Frontal cortex (tissue), 4 donors: ENCODE data around the gene PTPRU. TPM values are rescaled to one million over a fixed set of nuclear protein-coding genes. Genes with fewer than 3 reads are reported as not detected.
A peak's percentile ranks its signal among the peaks of the same experiment; 100 is the strongest.

Source experiments
- DNase-seq, 2 donors: peaks; one replicate each; pipeline ENCODE4 v3.0.0; 2012; ENCODE audit warnings: low spot score in 2 of 2
- FAIRE-seq: peaks from 2 replicates; lab custom pipeline; 2012; peaks lifted over from hg19 to GRCh38; lab: Jason Lieb, UNC
- total RNA-seq: library from RNA; depleted of rRNA; stranded (reverse); fragments of >200 nt; gene quantifications from one replicate; pipeline ENCODE4 v1.2.3, GENCODE V29; 2014
- donor health status: control.
- donor health status: control.
- donor health status: control.

The PTPRU gene
- total RNA-seq, 1 donor from 2014 or later, result 30.2 TPM

DNA sequence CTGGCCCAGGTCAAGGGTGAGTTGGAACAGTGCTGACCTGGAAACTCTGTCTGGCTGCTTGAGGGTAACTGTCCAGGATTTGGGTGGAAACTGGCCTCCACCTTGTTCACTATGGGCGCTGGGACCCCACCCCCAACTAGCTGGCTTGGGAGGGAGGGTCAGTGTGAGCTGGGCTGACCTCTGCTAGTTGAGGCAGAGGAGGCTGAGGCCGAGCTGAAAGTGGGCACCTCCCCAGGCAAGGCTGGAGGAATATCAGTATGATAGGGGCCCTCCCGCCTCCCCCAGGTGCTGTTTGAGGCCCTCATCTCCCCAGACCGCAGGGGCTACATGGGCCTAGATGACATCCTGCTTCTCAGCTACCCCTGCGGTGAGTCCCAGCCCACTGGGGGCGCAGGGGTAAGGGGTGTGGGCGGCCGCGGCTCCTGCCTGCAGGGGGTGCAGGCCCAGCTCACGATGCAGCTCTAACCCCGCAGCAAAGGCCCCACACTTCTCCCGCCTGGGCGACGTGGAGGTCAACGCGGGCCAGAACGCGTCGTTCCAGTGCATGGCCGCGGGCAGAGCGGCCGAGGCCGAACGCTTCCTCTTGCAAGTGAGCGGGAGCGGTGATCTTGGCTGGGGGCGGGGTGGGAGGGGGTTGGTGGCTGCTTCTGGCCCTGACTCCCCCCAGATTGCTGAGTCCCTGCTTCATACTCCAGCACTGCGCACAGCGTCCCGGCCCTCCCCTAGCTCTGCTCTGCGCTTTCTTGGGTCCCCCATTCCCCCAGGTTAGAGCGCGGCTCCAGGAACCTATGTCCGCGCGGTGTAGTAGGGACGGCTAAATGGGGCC, 22.9 kb downstream of the PTPRU start:
- DNase-seq (peak in 1 of 2 donors; percentile 44), FAIRE-seq (no peak)

DNA sequence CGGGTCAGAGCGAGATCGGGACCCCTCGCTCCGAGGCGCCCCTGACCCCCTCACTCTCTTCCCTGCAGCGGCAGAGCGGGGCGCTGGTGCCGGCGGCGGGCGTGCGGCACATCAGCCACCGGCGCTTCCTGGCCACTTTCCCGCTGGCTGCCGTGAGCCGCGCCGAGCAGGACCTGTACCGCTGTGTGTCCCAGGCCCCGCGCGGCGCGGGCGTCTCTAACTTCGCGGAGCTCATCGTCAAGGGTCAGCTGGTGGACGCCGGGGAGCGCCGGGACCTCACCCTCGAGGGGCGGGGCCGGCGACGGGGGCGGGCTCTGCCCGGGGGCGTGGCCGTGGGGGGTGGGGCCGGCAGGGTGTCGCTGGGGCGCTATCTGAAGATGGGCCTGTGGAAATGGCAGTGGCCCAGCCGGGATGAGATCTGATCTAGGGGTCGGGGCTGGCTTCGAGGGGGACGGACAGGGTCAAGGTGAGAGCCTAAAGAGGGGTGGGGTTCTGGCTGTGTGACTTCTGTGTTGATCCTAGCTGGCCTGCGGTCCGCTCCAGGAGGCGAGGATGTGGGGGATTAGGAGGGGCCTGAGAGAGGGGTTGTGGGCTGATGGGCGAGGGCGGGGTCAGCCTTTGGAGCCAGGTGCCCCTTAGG, 23.6 kb downstream of the PTPRU start:
- no peak for FAIRE-seq

DNA sequence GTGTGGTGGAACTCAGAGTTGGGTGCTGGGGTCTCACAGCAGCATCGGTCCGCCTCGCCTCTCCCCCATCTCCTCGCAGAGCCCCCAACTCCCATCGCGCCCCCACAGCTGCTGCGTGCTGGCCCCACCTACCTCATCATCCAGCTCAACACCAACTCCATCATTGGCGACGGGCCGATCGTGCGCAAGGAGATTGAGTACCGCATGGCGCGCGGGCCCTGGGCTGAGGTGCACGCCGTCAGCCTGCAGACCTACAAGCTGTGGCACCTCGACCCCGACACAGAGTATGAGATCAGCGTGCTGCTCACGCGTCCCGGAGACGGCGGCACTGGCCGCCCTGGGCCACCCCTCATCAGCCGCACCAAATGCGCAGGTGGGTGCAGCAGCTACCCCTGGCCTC, 24.2 kb downstream of the PTPRU start:
- no peak for DNase-seq
- no peak for FAIRE-seq

More for the DNA sequence above, 23.6 kb downstream of the PTPRU start:
- DNase-seq, result peak; percentile 80 to 86

DNA sequence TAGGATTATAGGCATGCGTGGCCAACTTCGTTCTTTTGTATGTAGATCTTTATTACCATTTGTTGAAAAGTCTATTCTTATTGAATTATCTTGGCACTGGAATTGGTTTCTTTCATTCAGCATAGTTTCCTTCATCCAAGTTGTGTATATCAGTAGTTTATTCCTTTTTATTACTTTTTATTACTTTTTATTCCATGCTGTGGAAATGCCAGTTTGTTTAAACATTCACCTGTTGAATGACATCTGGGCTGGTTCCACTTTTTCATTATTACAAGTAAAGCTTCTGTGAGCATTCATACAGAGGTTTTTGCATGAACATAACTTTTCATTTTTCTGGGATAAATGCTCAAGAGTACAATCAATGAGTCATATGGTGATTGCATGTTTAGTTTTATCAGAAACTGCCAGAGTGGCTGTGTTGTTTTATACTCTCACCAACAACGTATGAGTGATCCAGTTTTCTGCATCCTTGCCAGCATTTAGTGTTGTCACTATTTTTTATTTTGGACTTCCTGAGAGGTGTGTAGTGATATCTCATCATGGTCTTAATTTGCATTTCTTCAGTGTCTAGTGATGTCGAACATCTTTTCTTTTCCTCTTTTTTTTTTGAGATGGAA, 28.6 kb downstream of the PTPRU start:
- DNase-seq (no peak), FAIRE-seq (no peak)

DNA sequence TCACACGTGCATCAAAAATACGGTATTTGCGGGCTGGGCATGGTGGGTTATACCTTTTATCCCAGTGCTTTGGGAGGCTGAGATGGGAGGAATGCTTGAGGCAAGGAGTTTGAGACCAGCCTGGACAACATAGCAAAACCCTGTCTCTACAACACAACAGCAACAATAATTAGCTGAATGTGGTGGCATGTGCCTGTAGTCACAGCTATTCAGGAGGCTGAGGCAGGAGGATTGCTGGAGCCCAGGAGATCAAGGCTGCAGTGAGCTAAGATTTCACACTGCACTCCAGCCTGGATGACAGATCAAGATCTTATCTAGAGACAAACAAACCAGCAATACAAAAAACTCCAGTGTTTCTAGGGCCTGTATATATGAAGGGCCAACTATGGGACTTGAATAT, 30.6 kb downstream of the PTPRU start:
- FAIRE-seq (no peak), DNase-seq (no peak)

DNA sequence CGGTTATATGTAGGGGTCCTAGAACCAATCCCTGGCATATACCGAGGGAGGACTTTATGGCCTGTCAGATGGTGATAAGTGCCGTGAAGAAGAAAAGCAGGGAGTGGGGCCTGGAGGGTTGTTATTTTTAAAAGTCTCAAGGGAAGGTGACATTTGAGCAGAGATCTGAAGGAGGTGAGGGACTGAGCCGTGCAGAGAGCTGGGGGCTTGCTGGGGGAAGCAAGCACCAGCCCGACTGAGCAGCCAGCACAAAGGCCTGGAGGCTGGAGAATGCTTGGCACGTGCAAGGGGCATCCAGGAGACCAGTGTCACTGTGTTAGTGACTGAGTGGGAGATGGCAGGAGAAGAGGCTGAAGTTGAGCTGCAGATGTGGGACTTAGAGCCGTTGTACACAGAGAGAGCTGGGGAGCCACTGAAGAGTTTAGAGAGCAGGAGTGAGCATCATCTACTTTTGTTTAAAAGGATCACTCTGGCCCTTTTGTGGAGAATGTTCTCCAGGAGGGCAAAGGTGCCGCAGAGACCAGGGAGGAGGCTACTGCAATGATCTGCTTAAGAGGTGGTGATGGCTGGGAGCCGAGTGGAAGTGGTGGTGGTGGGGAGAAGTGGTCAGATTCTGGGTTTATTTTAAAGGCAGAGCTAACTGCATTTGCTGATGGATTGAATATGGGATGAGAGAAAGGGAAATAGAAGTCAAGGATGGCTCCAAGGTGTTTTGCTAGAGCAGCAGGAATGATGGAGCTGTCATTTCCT, 31.2 kb downstream of the PTPRU start:
- FAIRE-seq (no peak), DNase-seq (no peak)

DNA sequence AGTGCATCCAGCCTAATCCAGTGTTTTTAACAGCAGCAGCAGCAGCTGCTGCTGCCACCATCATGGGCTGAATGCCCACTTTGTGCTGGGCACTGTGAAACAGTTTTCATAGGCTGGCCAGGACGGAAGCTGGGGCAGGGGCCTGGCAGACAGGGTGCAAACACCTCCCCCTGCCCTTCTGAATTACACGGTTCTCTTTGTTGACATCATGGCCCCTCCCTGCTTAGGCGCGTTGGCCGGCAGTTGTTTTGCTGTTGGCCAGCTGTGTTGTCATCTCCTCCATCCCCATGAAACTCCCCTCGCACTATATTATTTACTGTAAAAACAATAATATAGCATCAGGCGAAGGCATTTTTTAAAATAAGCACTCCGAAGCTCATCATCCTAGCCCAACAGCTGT, 33.1 kb downstream of the PTPRU start:
- peak in 1 of 2 donors; percentile 59 for DNase-seq
- no peak for FAIRE-seq

DNA sequence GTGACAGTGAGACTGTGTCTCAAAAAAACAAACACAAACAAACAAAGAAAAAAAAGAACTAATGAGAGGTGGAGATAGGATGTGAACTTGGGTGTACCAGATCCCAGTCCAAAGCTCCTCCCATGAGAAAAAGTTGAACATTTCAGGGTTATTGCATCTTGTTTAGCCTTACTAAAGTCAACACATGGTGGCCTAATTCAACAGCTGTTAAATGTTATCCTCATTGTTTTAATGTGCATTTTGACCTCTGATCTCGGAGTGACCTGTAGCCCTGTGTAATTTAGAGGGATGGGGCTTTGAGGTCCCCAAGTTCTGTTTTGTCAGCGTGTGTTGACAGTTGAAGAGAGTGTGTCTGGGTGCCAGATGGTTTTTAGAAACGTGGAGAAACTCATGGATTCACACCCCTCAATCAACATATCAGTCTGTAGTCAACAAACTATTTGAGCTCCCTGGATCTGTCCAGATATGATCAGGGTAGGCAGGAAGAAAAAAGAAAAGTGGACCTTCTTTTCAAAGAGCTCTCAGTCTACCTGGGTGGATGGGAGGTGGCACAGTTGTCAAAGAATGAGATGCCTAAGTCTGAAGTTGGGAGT, 34.7 kb downstream of the PTPRU start:
- DNase-seq (no peak), FAIRE-seq (no peak)

DNA sequence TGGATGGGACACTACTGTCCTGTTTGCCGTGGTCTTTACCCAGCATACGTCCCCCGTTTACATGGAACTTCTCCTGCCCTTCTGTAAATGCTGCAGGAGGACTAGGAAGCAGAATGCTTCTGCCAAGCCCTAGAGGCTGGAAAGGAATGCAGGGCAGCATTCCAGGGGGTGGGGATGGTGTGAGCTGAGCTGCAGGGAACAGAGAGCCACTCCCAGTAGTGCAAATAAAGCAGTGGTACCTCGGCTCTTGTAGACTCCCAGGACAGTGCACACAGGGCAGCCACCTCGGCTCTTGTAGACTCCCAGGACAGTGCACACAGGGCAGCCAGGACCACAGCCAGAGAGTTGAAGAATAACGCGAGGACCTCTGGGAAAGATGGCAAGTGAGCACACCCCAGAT, 35.4 kb downstream of the PTPRU start:
- FAIRE-seq (no peak), DNase-seq (no peak)

DNA sequence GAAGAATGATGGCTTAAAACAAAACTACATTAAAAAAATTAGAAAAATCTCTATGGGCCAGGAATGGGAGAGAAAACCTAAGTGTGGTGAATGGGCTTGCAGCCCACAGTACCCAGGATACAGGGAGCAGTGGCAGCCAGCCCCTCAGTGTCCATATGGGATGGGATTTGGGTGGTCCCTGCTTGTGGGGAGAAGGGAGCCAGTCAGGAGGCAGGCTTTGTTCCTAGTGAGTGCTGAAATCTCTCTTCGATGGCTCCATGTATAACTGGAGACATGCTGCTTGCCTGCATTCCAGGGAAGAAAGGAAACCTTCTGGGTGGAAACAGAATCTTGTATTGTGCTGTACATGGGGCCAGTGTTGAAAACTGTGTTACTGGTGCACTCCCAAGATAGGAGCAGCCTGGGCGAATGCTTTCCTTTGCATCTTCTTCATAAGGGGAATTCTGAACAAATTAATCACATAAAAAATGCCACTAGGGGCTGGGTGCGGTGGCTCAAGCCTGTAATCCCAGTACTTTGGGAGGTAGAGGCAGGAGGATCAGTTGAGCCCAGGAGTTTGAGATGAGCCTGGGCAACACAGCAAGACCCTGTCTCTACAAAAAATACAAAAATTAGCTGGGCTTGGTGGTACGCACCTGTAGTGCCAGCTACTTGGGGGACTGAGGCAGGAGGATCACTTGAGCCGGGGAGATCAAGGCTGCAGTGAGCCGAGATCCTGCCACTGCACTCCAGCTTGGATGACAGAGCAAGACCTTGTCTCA, 36.0 kb downstream of the PTPRU start:
- DNase-seq (no peak), FAIRE-seq (no peak)

DNA sequence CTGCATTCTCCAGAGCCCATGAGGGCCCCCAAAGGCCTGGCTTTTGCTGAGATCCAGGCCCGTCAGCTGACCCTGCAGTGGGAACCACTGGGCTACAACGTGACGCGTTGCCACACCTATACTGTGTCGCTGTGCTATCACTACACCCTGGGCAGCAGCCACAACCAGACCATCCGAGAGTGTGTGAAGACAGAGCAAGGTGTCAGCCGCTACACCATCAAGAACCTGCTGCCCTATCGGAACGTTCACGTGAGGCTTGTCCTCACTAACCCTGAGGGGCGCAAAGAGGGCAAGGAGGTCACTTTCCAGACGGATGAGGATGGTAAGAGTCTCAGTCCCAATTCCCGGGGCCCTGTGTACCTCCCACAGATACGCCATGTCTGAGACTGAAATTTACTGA, 39.1 kb downstream of the PTPRU start:
- DNase-seq, result no peak
- FAIRE-seq, result no peak

DNA sequence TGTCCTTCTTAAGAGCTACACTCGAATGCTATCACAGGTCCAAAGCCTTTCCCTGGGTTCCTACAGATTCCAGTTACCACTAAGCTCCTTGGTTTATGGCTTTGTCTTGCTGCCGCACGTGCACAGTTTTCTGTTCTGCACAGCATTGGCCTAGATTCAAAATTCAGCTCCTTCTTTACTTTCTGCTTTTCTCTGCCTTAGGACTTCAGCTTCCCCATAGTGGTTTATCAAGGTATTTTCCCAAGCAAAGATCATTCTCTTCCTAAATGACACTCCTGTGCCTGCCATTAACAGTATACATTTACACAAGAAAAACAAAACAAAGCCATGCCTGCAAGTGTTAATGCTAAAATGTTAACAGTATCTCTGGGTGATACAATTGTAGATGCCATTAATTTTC, 41.8 kb downstream of the PTPRU start:
- FAIRE-seq, result no peak
- no peak for DNase-seq

DNA sequence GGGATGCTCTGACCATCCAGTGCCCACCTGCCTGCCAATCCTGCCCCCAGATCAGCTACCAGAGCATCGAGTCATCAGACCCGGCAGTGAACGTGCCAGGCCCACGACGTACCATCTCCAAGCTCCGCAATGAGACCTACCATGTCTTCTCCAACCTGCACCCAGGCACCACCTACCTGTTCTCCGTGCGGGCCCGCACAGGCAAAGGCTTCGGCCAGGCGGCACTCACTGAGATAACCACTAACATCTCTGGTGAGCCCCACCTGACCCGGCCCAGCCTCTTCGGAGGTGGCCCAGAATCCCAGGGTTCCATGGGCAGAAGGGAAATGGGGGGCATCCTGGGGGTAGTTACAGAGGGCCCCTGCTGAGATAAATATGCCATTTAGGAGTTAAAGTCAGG, 43.1 kb downstream of the PTPRU start:
- FAIRE-seq, result no peak

DNA sequence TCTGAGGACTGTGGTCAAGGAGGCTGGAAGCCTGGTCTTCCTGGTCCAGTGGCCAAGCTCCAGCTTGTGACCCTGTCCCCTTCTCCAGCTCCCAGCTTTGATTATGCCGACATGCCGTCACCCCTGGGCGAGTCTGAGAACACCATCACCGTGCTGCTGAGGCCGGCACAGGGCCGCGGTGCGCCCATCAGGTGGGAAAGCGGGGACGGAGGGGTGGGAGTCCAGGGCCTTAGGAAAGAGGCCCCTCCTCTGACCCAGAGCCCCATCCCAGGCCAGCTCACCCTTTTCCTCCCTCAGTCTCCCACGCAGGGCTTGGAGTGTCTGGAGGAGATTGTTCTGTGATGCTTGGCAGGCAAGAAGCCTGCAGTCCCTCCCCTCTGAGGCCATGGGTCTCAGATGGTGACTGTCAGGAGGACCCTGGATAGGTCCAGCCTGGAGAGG, 43.6 kb downstream of the PTPRU start:
- DNase-seq (no peak), FAIRE-seq (no peak)

More for the DNA sequence above, 43.1 kb downstream of the PTPRU start:
- DNase-seq, result no peak

DNA sequence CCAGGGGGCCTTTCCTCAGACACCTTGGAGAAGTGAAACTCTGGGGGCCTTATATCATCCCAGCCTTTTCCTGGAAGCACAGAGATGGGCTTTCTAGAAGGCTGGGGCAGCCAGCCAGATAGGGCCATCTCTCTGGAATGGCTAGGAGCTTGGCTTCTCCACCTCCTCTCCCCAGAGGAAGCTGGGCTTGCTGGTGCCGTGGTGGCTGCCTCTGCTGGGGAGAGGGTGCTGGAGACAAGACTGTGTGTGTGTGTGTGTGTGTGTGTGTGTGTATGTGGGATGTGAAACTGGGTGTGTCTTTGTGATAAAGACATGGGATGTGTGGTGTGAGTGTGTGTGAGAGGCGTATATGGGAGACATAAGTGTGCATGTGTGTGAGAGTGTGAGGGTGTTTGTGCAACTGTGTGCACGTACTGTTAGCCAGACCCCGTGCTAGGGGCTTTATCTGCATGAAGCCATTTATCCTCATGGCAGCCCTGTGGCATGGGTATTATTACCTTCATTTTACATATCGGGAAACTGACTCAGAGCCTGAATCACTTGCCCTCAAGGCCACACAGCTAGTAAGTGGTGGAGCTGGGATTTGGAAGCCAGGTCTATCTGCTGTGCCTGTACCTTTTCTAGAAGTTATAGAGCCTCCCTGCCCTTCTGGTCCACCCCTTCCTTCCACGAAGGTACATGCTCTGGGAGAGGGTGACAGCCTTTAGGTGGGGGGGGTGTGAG, 44.2 kb downstream of the PTPRU start:
- FAIRE-seq (no peak), DNase-seq (no peak)

DNA sequence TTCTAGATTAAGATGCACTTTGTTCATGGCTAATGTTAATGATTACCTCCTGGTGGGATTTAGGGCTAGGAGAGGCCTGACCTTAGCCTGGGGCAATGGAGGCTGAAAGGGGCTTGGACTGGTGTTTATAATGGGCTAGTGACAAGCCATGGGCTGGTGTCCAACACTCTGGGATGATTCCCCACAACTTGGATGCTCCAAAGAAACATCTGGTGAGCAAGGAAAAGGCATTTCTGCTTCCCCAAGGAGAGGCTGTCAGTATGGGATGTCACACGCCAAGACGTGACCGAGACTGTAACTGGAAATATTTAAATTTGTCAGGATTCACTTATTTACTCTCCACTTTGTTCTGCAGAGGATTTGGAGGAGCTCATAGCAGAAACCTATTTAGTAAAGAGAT, 45.2 kb downstream of the PTPRU start:
- FAIRE-seq (no peak), DNase-seq (no peak)

DNA sequence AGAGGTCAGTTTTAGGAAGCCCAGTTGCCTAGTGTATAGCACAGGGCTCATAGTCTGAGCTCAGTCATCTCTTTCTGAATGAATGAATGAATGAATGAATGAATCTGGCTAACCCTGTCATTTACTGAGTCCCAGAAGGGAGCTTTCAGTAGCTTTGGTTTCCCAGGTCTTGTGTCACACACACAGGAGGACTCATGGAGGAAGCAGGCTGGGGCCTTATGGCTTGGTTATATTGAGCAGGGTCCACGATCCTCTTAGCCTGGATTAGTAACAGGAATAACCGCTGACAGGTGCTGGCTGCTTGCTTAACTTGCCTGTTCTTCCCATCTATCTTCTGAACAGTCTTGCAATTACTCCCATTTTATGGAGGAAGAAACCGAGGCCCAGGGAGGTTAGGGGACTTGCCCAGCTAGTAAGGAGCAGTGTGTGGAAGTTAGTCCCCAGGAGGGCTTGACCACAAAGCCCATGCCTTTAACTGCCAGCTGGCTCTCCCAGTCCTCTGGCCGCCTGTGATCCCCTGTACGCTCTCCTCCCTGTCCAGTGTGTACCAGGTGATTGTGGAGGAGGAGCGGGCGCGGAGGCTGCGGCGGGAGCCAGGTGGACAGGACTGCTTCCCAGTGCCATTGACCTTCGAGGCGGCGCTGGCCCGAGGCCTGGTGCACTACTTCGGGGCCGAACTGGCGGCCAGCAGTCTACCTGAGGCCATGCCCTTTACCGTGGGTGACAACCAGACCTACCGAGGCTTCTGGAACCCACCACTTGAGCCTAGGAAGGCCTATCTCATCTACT, 46.0 kb downstream of the PTPRU start:
- FAIRE-seq, result no peak
- DNase-seq, result no peak
